HG03060 (cell line): ENCODE results near the gene MRGPRE.
"Not testable (repeated sequence)": the region's sequence is repeated elsewhere in the genome, so short reads cannot be mapped to it uniquely, and the experiment has no call there.

Experiments used
- ATAC-seq: cut with Tn5 transposase; IDR thresholded peaks from one replicate; pipeline ENCODE4 v1.9.1; 2021; ENCODE audit warnings: low read depth, moderate number of reproducible peaks; ENCODE audit not compliant: unreplicated experiment

The MRGPRE gene, protein sequence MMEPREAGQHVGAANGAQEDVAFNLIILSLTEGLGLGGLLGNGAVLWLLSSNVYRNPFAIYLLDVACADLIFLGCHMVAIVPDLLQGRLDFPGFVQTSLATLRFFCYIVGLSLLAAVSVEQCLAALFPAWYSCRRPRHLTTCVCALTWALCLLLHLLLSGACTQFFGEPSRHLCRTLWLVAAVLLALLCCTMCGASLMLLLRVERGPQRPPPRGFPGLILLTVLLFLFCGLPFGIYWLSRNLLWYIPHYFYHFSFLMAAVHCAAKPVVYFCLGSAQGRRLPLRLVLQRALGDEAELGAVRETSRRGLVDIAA

DNA sequence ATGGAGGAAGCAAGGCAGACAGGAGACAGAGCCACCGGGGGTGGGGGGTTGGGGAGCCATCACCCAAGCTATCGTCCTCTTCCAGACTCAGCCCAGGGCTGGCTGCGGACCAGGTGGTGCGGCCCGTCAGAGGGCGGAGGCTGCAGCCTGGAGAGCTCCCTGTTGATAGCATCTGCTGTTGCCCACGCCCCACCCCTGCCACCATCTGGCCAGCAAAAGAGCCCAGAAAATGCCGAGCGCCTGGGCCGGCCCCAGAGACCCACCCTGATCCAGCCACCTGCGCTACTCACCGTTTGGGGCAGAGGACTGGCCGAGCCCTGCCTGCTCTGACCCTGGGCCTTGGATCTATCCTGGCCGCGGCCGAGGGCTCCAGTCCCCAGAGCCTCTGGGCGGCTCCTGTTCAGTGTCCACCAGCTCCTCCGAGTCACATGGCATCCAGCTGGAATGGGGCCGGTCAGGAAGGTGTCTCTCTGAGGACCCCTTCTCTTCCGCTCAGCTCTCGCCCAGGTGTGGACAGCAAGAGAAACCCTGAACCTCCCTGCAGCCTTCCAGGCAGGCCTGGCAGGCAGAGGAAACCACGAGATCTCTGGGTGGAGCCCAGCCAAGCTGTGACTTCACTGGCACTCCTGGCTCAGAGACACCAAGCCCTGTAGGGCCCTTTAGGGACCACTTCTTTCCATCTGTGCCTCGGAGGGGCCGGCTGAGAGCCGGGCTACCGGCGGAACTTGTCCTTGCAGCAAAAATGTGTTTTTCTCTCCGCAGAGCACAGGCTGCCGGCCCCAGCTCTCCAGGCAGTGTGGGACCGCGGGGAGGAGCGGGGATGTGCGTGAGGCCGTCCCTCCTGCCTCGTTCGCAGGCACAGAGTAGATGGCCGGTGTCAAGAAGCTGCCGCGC, at the start of gene MRGPRE:
MRGPRE (minus strand) TSS at position 567 of the 894 bp plus-strand sequence. CDS start 3,618 bp downstream, outside the sequence.
- no peak for ATAC-seq

DNA sequence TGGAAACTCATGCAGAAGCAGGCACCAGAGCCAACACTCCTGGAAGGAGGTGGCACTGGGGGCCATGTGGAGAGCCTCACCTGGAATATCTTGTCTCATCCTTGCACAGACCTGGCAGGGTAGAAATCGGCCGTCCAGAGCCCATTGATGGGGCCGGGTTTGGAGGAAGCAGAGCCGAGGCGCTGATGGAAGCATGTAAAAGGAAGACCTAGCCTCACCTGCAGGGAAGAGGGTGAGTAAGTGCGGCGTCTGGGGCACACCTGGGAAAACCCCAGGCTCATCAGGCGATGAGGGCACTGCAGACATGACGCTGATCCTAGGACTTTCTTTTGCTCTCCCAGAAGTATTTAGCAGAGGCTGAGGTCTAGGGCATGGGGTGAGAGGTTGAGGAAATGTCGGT, 48.9 kb upstream of the MRGPRE start:
- ATAC-seq: not testable (repeated sequence)

DNA sequence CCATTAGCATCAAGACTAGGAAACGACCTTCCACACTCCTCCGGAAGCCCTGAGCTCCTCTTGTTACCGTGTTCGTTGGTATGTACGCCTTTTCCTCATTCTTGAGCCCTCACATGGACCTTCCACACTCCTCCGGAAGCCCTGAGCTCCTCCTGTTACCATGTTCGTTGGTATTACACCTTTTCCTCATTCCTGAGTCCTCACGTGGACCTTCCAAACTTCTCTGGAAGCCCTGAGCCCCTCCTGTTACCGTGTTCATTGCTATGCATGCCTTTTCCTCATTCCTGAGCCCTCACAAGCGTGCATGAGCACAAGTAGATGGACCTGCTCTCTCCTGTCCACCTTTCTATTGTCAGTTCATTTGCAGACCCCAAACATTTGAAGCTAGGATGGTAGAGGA, 48.4 kb upstream of the MRGPRE start:
- not testable (repeated sequence) for ATAC-seq

GRCh38 chr11:3278922-3279321, 46.7 kb upstream of the MRGPRE start:
- ATAC-seq: not testable (repeated sequence)

GRCh38 chr11:3273629-3274028, 41.4 kb upstream of the MRGPRE start:
- not testable (repeated sequence) for ATAC-seq

GRCh38 chr11:3262548-3262947, 30.3 kb upstream of the MRGPRE start:
- not testable (repeated sequence) for ATAC-seq

DNA sequence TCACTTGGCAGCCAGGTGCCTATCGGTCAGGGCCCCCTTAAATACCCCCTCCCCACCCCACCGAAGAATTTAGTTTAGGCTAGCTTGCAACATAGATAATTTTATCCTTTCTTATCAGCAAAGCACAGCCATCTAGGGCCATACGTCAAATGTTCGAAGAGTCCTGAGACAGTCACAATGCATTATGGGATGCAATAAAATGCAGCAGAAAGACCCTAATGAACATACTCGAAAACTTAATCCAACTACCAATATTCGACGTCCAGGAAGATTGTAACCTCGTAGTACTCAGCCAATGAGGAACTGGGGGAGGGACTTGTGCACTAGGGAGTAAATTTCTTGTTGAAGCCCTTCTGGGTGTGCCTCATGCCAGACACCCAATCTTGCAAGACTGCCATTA, 29.6 kb upstream of the MRGPRE start:
- not testable (repeated sequence) for ATAC-seq

- ATAC-seq: not testable (repeated sequence)
Observed at GRCh38 chr11:3257509-3257908, 25.3 kb upstream of the MRGPRE start.

DNA sequence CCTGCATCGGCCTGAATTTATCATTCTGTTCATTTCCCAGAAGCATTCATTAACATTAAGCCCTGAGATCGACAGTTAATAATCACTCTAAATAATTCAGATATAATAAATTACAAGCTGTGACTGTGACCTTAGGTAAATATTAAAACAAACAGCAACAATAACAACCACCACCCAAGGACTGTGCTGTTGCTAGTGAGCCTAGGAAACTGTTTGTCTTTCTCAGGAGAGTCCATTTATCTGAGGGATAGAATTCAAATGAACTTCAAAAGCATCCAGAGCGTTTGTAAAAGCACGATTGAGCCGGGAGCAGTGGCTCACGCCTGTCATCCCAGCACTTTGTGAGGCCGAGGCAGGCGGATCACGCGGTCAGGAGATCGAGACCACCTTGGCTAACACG, 23.0 kb upstream of the MRGPRE start:
- ATAC-seq: not testable (repeated sequence)

DNA sequence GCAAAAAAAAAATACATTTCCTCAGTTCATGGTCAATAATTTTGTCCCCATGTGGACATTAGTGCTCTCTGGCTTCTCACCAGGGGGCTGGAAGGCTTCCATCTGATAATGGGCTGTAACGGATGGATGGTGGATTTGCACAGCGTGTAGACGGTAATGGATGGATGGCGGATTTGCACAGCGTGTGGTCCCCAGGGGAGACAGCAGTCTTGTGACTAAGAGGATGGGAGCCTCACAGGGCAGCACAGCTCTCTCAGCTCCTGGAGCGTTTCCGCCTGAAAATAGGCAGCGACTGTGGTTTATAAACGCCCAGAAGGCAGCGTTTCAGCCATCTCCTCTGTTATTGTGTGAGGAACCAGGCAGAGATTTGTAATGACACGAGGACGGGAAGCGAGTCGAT, 22.6 kb upstream of the MRGPRE start:
- ATAC-seq: not testable (repeated sequence)

DNA sequence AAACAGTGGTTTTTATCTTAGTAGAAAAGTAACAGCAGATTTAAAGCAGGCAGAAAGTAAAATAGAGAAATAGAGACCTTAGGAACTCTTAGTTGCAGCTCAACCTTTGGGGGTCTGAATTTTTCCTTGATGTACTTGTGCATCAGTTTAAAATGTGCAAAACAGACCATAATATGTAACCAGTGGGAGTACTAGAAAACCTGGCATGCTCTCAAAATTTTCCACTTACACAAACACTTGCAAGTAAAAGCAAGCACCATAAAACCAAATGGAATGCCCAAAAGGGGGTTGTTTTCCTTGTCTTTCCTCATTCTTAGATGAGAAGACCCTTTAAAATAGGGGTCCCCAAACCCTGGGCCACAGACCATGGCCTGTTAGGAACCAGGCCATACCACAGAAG, 12.9 kb upstream of the MRGPRE start:
- no peak for ATAC-seq

GRCh38 chr11:3243880-3244279, 11.7 kb upstream of the MRGPRE start:
- ATAC-seq: no peak

DNA sequence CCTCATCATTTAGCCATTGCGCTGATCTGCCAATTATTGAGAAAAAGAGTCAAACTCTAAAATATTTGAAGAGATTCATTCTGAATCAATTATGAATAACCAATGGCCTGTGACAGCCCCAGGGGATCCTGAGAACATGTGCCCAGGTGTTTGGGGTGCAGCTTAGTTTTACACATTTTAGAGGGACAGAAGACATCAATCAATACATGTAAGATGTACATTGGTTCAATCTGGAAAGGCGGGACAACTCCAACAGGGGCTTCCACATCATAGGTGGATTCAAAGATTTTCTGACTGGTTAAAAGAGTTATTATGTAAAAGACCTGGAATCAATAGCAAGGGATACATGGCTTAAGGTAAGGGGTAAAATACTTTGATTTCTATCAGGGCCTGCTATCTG, 4.9 kb upstream of the MRGPRE start:
- no peak for ATAC-seq

- ATAC-seq: no peak
Observed at GRCh38 chr11:3234846-3235245, 2.6 kb upstream of the MRGPRE start.

- ATAC-seq: no peak
Observed at GRCh38 chr11:3232956-3233355, 739 bp upstream of the MRGPRE start.

DNA sequence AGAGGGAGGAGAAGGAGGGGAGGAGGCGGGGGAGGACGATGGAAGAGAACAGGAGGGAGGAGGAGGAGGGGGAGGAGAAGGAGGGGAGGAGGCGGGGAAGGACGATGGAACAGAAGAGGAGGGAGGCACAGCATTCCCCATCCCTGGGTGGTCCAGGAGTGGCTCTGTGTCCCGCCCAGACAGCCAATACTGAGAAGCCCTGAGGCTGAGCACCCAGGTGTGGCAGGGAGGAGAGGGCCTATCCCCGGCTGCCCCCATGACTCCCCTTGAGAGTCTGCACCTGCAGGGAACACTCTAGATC, 717 bp downstream of the MRGPRE start:
- ATAC-seq: no peak

DNA sequence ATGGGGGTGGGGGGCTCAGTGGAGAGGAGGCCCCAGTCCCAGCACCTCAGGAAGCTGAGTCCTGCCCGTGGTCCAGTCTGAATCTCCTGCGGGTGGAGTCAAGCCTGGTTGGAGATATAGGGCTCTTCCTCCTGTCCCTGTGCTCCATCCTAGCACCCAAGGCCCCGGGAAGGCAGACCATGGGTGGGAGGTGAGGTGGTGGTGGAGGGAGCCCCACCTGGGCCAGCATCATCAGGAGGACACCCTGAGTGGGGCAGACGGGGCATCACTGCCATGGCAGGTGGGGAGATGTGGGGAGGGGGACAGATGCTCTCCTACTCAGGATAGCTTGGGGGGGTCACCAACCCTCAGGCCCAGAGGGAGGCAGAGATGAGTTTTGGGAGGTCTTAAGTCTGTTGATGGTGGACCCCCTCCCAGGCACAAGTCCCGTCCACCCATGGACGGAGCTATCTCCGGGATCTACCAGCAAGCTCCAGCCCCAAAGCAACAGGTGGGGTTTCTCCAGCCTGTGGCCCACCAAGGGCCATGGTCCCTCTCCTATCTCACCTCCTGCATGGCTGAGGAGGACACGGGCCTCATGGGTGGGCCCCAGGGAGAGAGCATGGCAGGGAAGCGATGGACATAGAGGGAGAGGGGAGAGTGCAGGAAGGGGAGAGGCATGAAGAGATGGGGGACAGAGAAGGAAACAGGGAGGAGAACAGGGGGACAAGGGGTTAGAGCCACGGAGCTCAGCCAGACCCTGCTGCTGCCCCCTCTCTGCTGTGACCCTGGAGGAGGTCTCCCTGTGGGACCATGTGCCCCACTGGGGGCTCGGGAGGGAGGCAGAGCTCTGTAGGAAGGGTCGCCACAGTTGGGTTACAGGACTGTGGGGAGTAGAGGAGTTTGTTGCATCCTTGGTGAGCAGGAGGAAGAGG, 1.3 kb downstream of the MRGPRE start:
- ATAC-seq: no peak

- no peak for ATAC-seq
Observed at GRCh38 chr11:3229673-3230630, 2.3 kb downstream of the MRGPRE start.

DNA sequence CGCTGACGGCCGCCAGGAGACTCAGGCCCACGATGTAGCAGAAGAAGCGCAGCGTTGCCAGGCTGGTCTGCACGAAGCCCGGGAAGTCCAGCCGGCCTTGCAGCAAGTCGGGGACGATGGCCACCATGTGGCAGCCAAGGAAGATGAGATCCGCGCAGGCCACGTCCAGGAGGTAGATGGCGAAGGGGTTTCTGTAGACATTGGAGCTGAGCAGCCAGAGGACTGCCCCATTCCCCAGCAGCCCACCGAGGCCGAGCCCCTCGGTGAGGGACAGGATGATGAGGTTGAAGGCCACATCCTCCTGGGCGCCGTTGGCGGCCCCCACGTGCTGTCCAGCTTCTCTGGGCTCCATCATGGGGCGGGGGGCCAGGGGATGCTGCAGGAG, 3.8 kb downstream of the MRGPRE start:
- no peak for ATAC-seq
